CD4-positive, alpha-beta T cell treated with Interleukin-10 for 1 hour (primary cell): Measurements from ENCODE around the gene KSR1.
"Not testable (repeated sequence)": the region's sequence is repeated elsewhere in the genome, so short reads cannot be mapped to it uniquely, and the experiment has no call there.

Experiments used
- DNase-seq: peaks from one replicate; pipeline ENCODE4 v3.0.0-alpha.2; 2020

Gene KSR1

DNA sequence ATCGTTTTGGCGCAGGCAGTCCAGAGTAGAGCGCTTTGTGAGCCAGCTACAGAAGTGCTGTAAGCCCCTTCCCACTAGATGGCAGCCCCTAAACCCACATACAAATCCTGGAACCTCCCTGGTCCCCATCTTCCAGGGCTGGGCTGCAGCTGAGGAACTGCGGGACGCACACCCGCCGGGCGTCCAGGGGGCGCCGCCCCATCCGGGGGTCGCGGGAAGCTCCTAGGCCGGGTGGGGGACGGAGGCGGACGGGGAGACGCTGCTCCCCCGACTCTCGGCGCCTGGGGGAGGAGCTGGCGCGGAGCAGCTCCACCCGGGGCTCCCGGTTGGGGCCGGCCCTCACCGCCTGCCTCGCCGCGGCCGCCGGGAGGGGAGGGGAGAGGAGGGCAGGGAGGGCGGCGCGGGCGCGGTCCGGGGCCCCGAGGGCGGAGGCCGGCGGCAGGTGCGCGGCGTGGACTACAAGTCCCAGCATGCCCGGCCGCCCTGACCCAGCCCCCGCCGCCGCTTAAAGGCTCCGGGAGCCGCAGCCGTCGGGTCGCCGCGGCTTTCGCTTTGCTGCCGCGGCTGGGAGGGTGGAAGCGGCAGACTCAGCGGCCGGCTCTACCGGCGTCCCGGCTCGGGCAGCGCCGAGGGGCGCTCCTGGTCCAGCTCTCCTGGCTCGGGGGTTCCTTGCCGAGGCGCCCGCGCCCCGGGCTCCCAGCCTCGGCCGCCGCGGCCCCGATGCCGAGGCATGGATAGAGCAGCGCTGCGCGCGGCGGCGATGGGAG lies at the start of gene KSR1:
KSR1 (plus strand) TSS at position 535 of the 767 bp plus-strand sequence; CDS start at position 731, 196 bp downstream.
- DNase-seq, result peak; percentile 85

DNA sequence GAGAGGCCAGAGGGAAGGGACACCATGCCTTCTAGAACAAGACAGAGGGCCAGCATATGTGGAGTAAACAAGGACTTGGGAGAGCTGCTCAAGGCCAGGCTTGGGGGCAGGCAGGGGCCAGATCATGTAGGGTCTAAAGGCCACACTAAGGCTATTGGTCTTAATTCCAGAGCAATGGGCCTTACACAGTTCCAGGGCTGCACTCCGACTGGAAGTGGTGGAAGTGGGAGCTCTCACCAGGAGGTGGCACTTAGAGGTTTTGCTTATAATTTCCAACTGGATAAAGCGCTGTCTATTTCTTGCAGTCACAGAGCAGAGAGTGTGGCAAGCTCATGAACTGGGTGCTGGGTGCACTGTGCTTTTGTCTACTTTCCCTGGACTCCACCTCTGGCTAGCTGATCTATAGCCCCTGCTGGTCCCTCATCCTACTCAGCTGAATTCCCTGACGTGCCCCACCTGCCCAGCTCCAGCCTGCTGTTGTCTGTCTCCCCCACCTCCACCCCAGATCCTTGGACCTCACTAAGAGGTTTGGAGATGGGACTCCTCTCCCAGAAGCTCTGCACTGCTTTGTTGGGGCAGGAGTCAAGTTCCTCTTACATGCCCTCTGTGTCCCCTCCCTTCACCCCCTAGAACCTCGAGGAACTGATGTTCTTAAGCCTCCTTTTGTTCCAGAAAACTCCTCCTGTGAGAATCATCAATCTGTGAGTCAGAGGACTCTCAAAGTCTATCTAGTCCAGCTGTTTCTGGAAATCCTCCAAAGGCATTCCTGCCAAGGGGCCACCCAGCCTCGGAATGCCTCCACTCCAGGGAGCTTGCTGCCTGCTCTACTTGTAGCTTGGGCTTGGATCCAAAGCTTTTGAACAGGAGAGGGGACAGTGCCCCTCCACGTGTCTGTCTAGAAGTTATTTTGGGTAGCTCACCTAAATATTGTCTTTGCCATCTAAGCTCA lies 48.1 kb upstream of the KSR1 start:
- DNase-seq, result no peak

DNA sequence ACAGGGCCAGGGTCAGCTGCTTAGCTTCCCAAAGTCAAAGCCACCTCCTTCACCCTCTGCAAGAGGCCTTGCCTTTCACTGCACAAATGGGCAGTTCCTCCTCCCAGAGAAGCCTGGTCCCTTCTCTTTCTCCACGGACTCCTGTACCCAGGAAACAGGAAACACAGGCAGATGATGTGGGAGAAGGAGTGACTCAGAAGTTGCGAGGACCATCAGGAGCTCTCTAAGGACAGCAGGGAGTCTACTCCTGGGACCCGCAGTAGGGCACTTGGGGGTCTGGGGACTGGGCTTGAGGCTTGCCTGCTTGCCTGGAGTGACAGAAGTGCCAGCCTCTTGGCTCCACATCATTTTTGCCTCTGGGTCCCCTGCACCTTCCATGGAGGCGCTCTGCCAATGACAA lies 47.4 kb upstream of the KSR1 start:
- no peak for DNase-seq

DNA sequence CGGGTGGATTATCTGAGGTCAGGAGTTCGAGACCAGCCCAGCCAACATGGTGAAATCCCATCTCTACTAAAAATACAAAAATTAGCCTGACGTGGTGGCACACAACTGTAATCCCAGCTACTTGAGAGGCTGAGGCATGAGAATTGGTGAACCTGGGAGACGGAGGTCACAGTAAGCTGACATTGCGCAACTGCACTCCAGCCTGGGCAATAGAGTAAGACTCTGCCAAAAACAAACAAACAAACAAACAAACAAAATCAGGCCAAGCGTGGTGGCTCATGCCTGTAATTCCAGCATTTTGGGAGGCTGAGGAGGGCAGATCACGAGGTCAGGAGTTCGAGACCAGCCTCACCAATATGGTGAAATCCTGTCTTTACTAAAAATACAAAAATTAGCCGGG lies 44.1 kb upstream of the KSR1 start:
- DNase-seq, result not testable (repeated sequence)

DNA sequence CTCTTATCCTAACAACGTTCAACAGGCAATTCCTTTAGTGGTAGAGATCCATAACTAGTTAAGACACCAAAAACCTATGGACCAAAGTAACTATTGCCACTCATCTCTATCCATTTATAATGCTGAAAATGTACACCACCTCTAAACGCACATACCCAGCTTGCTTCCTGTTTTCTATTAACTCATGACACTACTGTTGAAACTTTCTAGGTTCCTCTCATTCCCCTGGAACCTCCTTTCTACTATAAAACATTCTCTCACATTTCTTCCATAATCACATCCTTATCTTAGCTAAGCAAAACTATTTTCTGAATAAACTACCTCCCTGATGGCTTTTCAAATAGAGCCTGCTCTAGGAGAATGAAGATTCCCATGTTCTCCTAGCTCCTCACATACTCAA lies 42.9 kb upstream of the KSR1 start:
- DNase-seq, result no peak

DNA sequence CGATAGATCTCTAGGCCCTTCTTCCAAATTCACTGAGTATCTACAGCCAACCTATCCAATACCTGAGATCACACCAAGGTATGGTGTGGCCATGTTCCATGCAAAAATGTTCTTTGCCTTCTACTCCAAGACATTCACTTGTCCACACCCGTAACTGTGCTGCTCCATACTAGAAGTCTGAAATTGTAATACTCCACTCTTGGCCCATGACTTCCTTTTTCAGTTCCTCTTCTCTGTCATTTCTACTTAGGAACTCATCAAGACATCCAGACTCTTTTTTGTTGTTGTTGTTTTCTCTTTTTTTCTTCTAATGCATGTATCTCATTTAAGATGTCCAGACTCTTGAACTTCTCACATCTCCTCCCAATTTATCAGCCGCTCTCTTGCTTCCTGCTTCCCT lies 42.5 kb upstream of the KSR1 start:
- DNase-seq, result no peak

DNA sequence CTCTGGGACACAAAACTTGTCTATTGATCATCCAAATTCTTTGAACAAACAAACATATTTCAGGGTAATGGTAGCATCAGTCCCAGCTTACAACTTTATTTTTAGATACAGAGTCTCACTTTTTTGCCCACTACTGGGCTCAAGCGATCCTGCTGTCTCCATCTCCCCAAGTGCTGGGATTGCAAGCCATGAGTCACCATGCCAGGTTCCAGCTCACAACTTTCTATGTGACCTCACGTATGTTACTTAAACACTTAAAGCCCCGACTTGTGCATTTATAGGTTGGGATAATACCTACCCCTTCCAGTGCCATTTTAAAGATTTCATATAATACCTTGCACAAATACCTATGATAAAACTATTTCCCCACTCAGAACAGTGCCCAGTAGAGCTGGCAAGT lies 42.0 kb upstream of the KSR1 start:
- no peak for DNase-seq

DNA sequence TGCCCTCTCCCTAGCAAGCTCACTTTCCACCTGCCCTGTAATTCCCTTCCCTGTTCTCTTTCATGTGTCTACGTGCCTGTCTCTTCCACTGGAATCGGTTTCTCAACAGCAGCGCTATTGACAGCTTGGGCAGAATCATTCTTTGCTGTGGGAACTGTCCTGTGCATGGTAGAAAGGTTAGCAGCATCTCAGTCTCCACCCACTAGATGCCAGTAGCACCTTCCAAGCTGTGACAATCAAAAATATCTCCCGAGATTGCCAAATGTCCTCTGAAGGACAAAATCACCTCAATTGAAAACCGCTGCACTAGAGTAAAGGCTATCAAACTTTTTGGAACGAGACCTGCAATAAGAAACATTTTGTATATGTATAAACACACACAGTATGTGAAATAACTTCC lies 41.6 kb upstream of the KSR1 start:
- no peak for DNase-seq

DNA sequence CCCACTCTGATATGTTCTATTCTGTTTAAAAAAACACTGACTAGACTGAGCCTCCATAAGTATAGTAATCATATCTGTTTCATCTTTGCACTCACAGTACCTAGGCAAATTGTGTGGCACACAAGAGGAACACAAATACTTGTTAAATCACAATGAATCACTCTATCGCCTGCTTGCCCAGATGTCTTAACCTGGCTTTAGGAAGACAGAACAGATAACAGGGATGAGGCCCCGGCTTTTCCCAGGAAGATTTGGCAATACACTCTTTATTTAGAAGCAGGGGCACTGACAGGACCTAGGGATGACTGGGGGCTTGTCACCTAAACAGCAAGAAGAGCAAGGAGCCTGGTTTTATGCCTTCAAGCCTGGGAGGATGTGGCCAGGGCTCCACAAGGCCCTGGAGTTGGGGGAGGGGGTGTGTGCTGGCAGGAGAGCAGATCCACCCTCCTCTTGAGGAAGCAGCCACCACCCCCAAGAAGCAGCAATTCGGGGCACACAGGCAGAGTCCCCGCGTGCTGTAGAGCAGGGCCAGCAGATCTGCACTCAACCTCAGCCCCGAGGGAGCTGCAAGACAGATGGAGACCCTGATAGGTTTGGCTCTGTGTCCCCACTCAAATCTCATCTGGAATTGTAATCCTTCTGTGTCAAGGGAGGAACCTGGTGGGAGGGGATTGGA lies 41.0 kb upstream of the KSR1 start:
- no peak for DNase-seq

DNA sequence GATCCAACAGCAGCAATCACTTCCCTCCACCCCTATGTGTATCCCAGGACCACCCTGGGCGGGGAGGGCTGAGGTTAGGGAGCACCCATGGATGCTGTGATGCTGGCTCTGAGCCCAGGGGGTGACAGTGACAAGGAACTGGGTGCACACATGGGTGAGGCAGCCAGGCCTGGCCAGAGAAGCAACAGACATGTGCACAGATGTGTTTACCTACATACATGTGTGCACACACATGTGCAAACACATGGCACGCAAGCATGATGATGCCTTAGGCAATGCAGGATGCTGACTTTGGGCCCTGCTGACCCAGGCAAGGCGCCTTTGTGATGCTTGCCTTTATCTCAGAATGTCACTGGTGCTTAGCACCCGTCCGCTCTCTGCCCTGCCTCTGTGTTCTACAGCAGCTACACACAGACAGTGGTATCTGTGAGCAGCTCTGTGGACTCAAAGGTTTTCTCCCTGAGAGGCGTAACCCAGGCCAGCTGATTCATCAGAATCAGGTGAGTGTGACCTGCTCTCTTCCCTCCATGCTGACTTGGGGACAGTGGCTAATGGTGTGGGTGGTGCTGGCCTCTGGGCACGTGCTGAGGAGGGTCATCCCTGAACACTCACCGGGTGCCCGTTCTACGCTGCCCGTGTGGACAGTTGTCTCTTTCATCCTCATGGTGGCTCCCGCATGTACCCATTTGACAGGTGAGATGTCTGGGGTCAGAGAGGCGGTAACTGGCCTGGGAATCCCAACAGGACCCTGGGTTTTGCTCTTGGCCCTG lies 38.5 kb upstream of the KSR1 start:
- no peak for DNase-seq

DNA sequence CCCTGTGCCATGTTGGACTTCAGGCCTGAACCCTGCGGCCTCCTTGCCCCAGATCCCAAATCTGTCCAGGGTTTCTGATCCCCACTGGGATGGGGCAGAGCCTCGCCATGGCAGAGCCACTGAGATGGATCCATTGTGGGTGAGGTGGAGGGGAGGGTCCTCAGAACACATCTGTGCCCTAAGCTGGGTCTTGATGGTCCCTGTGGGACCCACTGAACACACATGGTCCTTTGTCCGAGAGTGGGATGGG lies 38.0 kb upstream of the KSR1 start:
- DNase-seq, result no peak

DNA sequence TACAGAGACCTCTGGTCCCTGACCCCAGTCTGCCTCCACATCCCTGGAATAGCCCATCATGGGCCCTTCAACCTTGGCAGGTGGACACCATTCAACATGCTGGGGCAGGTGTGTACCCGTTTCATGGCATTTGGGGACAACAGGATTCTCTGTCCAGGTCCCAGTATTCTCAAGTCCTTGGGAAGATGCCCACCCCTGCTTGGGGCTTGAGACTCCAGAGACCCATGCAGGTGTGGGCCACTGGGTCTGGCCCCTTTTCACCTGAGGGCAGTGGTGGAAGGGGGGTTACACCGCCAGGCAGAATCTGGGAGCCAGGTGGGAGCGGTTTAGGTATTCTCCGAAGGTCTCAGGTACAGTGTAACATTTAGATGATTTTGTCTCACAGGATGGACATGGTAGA lies 37.1 kb upstream of the KSR1 start:
- no peak for DNase-seq

DNA sequence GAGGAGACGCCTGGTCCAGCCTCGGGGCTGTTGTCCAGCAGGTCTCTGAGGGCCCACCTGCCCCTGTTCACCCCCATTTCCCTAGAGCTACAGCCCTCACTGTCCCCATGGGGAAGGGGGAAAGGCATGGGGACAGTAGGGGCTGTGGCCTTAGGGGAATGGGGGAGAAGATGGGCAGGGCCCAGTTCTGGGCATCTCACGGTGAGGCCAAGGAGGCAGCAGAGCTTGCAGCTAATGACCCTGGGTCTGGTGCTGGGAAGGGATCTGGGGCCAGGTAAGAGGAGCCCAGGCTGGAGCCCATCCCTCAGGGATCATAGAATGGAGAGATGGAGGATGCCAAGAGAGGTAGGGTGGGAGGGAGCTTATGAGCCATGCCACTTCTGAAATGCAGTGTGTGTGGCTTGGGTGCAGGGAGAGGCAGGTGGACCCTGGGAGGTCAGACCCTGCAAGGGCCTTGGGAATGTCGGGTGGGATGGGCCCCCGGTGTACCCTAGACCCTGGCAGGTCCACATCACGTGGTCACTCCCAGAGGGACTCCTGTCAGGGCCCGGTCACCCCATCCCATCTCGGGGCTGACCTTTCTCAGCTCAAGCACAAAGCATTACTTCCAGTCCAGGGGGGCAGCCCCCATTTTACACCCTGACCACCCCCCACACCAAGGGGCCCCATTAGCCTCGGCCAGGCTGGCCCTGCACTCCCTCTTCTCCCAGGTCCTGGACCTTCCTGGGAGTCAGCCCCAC lies 35.9 kb upstream of the KSR1 start:
- no peak for DNase-seq

DNA sequence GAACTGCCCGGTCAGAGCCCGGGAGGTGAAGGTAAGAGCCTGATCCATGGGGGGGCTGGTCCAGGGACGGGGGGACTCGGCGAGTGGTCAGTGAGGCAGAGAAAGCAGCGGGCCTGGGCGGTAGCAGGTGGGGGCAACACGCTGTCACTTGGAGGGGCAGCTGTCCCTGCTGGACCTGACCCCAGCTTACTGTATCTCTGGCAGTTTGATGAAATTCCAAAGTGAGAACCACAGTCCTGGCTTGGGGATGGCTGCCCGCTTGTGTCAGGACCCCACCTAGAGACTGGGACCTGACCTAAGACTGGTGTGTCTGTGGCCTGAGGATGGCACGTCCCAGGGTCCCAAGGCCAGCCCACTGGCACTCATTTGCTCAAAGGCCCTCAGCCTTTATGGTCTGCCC lies 35.1 kb upstream of the KSR1 start:
- no peak for DNase-seq

DNA sequence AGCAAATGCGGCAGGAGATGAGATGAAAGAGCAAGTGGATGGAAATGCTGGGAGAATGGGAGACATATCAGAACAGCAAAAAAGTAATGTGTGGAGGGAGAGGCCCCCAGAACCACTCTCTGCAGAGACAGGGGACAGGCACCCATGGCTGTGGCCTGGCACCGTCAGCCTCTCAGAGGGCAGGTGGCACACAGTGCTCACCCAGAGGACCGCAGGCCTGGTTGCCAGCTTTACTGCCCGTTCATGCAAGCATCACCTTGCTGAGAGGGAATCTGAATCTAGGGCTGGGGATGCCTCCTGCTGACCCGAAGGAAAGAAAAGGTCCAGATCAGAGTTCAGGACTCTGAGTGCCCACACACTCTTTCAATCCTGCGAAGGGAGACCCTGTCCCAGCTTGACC lies 34.6 kb upstream of the KSR1 start:
- DNase-seq, result not testable (repeated sequence)

DNA sequence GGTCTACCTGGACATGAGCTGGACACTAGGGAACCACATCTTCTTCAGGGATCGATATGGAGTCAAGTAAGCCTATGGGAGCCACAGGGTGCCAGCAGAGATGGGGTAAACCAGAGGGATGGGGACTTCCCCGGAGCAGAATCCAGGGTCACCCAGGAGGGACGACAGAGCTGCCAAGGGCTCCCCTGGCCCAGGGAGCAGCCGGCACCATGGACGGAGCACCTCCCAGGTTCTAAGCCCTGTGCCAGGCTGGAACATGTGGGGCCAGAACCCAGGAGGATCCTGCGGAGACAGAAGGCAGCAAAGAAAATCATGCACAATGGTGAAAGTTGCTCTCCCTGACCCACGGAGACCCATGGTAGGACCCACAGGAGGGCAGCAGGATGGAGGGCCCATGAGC lies 33.6 kb upstream of the KSR1 start:
- DNase-seq, result no peak

DNA sequence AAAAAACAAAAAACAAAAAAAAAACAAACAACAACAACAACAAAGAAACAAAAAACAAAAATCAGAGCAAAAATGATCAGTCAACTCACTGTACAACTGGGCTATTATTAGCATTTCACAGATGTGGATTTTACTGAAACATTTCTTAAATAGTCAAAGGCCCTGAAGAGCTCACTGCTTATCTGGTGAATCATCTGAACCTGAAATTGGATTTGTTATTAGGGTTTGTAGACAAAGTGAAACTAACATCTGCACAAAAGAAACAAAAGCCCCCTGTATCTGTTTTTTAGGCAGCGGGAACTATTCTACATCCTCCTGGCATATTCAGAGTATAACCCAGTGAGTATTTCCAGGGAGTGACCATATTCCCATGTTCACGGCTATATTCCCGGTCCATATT lies 32.6 kb upstream of the KSR1 start:
- DNase-seq, result no peak

DNA sequence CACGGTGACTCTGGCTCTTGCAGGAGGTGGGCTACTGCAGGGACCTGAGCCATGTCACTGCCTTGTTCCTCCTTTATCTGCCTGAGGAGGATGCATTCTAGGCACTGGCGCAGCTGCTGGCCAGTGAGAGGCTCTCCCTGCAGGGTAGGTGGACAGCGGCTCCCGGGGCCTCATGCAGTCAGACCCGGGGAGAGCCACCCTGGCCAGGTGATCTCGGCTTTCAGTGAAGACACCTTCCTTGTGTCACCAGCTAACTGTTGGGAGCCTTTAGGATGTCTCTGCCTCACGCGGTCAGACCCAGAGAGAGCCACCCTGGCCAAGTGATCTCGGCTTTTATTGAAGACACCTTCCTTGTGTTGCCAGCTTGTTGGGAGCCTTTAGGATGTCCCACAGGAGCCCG lies 31.7 kb upstream of the KSR1 start:
- no peak for DNase-seq

DNA sequence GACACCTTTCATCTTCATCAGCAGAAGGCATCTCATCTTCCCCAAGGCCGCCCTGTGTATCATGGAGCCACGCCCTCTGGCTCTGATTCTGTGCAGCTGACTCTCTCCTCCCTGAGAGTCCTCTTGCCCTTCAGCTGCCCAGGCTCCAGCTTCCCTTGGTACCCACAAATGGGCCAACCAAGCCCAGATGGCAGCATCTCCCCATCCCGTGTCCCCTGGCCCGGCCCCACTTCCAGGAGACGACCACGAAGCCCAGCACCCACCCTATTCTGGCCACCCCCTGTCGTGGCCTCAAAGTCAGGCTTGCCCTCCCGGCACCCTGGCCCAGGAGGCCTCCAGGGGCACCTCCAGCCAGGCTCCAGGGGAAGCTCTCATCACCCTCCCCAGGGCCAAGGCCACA lies 31.3 kb upstream of the KSR1 start:
- DNase-seq, result no peak

DNA sequence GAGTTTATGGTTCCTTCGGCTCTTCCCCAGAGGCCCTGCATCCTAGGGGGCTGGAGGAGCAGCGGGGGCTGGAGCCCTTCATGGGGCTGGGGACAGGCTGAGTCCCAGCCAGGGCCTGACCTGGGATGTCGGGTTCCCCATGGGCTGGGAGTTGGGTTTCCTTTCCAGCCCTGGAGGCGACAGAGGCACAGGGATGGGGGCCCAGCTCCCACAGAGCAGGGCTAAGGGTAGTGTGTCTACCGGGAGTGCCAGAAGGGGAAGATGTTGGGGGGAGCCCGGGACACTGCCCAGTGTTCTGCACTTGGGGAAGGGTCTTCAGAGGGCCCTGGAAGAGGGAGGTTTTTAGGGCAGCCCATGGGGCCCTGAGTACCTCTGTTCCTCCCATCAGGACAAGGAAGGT lies 30.7 kb upstream of the KSR1 start:
- DNase-seq, result not testable (repeated sequence)

DNA sequence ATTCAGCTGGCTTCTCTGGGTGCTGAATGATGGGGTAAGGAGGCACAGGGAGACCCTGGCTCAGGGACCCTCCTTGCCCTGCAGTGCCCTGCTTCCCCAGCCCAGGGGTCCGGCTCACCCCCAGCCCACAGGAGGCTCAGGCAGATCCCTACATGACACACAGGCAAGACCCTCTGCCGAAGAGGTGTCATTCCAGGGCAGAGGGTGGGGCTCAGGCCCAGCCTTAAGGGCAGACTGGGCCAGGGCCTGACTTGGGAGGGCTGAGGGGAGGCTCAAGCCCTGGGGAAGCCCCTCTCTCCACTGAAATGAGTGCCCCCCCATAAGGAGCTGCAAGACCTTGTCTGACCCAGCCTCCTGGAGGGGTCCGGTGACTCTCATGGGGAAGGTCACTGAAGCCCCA lies 30.3 kb upstream of the KSR1 start:
- no peak for DNase-seq

DNA sequence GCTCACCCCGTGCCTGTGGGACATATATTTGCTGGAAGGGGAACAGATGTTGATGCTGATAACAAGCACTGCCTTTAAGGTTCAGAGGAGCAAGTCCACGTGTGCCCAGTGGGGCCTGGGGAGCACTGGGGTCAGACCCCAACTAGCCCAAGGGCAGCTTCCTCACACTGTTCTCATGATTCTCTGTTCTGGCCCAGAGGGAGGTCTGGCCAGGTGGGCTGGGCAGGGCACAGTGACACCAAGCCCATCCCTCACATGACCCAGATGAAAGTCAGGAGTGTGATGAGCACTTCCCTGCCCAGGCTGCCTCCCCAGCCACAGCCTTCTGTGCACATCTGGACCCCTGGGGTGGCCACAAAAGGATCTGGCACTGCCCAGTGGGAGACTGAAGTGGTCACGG lies 29.8 kb upstream of the KSR1 start:
- not testable (repeated sequence) for DNase-seq
